SU-DHL-6 (cell line): ENCODE results near the gene FBLN7.
"Not testable (repeated sequence)": the region's sequence is repeated elsewhere in the genome, so short reads cannot be mapped to it uniquely, and the experiment has no call there.

Experiments
- H2AFZ ChIP-seq: fragments of 200-600 bp; sonication (generic); 2 replicates; pipeline ENCODE4 v1.6.1; 2014; ENCODE audit warnings: low read depth, mild to moderate bottlenecking, moderate library complexity, mixed read lengths, antibody characterized with exemption, low read length; ENCODE audit not compliant: severe bottlenecking
- H3F3A ChIP-seq: fragments of 200-600 bp; shearing (Covaris generic); 2 replicates; pipeline ENCODE4 v1.6.0; 2016; ENCODE audit warnings: antibody characterized with exemption, mild to moderate bottlenecking; ENCODE audit not compliant: insufficient read depth
- H3K27ac ChIP-seq: fragments of 200-600 bp; sonication (generic); 2 replicates; pipeline ENCODE4 v1.5.1; 2016; ENCODE audit warnings: low read depth, mild to moderate bottlenecking, low read length, moderate library complexity, mixed read lengths
- H3K27me3 ChIP-seq: fragments of 200-600 bp; sonication (generic), shearing (Covaris generic); 2 replicates; pipeline ENCODE4 v1.6.0; 2014; ENCODE audit warnings: mild to moderate bottlenecking, low read length
- H3K36me3 ChIP-seq: fragments of 200-600 bp; sonication (generic); 2 replicates; pipeline ENCODE4 v1.6.1; 2014; ENCODE audit warnings: mild to moderate bottlenecking, low read length, mixed read lengths
- H3K4me2 ChIP-seq: fragments of 300-600, 200-600 bp; shearing (Covaris generic), sonication (generic); 2 replicates; pipeline ENCODE4 v1.6.0; 2014; ENCODE audit warnings: low read length, low read depth, mild to moderate bottlenecking; ENCODE audit not compliant: poor library complexity, severe bottlenecking
- H3K4me3 ChIP-seq: fragments of 200-600 bp; sonication (generic); 2 replicates; pipeline ENCODE4 v1.5.1; 2014; ENCODE audit warnings: antibody characterized with exemption, low read length, mild to moderate bottlenecking, mixed read lengths; ENCODE audit not compliant: insufficient read depth, poor library complexity, severe bottlenecking
- H3K79me2 ChIP-seq: fragments of 200-600 bp; sonication (generic); 2 replicates; pipeline ENCODE4 v1.6.1; 2014; ENCODE audit warnings: mild to moderate bottlenecking, low read length, moderate library complexity; ENCODE audit not compliant: insufficient read depth
- H3K9ac ChIP-seq: fragments of 200-600 bp; sonication (generic); 2 replicates; pipeline ENCODE4 v1.7.0; 2014; ENCODE audit warnings: mild to moderate bottlenecking, low read length
- H3K9me2 ChIP-seq: fragments of 200-600 bp; sonication (generic); replicated peaks from 2 replicates; pipeline ENCODE4 v1.6.1; 2014; ENCODE audit warnings: low read length; ENCODE audit not compliant: insufficient read depth
- H3K9me3 ChIP-seq: fragments of 200-600 bp; sonication (generic); 2 replicates; pipeline ENCODE4 v1.6.1; 2014; ENCODE audit warnings: low read length, mixed read lengths; ENCODE audit not compliant: insufficient read depth
- H4K20me1 ChIP-seq: fragments of 200-600 bp; sonication (generic); 2 replicates; pipeline ENCODE4 v1.6.1; 2014; ENCODE audit warnings: low read depth, mild to moderate bottlenecking, antibody characterized with exemption, low read length, moderate library complexity, mixed read lengths
- EZH2phosphoT487 ChIP-seq: fragments of 200-600 bp; sonication (generic), shearing (Covaris generic); conservative IDR thresholded peaks from 2 replicates; pipeline ENCODE4 v1.6.1; 2018; ENCODE audit warnings: mild to moderate bottlenecking, antibody characterized with exemption, low read length, moderate library complexity, mixed read lengths
- TF ChIP-seq, protein P1 (sequence below): fragments of 200-600 bp; sonication (generic); IDR thresholded peaks from one replicate; pipeline ENCODE4 v1.5.1; 2017; ENCODE audit warnings: antibody characterized with exemption, mild to moderate bottlenecking, low read length, moderate library complexity; ENCODE audit not compliant: insufficient read depth, poor library complexity, severe bottlenecking

Gene FBLN7

DNA sequence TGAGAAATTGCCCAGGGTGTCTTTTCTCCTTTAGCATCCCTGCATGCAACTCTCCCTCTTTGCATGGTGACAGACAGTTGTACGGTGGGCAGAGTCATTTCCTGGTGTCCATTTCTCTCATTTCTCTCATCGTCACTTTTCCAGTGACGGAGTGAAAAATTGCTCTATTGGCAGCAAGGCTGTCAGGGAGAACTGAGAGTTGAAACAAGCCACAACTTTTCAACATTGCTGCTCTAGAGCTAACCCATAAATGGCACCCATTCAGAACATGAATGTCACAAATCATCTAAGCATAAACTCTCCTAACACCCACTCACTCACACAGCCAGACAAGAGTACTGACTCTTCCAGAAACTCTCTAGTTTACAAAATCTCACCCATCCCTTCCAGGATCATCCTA, 61.0 kb downstream of the FBLN7 start:
- Histone ChIP-seq H3K9ac (no peak overlapping the region), H3K36me3 (no peaks in the 10 kb centered on the region), H3K4me2 (no peak overlapping the region), H3F3A (no peaks in the 10 kb centered on the region), H3K79me2 (no peaks in the 10 kb centered on the region), H3K27ac (no peak overlapping the region), H3K9me2 (no peaks in the 10 kb centered on the region), H2AFZ (no peak overlapping the region), H3K9me3 (peaks cover 15% of the 10 kb centered on the region; the same call in 1 of the 2 replicates), H4K20me1 (no peaks in the 10 kb centered on the region), H3K4me3 (no peak overlapping the region), H3K27me3 (no peaks in the 10 kb centered on the region)
- no peak for TF ChIP-seq EZH2phosphoT487
- TF ChIP-seq, protein P1, sequence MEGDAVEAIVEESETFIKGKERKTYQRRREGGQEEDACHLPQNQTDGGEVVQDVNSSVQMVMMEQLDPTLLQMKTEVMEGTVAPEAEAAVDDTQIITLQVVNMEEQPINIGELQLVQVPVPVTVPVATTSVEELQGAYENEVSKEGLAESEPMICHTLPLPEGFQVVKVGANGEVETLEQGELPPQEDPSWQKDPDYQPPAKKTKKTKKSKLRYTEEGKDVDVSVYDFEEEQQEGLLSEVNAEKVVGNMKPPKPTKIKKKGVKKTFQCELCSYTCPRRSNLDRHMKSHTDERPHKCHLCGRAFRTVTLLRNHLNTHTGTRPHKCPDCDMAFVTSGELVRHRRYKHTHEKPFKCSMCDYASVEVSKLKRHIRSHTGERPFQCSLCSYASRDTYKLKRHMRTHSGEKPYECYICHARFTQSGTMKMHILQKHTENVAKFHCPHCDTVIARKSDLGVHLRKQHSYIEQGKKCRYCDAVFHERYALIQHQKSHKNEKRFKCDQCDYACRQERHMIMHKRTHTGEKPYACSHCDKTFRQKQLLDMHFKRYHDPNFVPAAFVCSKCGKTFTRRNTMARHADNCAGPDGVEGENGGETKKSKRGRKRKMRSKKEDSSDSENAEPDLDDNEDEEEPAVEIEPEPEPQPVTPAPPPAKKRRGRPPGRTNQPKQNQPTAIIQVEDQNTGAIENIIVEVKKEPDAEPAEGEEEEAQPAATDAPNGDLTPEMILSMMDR, result no peak

DNA sequence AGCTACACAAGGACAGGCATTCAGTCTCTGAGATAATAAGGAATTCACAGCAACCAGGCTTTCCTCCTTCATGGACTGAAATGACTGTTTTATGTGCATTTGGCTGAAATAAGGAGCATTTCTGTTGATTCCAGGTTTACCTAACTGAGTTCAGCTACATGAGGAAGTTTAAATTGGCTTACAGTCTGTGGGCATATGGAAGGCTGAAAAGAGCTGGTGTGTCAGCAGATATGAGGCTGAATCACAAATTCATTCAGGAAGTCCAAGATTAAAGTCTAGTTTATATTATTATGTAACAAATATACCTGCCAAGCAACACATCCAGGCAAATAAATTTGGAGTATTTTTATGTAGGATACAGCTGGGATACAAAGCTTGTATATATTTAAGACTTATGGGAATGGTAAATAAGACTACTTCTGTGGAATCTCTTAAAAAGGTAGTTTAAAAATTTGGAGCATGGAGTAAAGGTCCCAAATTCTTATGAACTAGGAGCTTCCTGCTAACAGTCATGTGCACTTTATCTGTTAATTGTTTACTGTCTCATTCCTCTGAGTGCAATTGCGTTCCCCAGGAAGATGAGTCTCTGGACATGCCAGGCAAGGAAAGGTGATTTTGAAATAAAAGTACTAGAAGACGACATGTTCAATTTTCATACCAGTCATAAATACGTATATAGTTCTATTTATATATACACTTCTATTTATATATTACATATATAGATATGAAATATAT, 63.7 kb downstream of the FBLN7 start:
- no peak overlapping the region for H3K27ac ChIP-seq
- H2AFZ ChIP-seq, result no peak overlapping the region
- H3K4me2 ChIP-seq, result no peak overlapping the region
- no peak overlapping the region for H3K4me3 ChIP-seq
- no peak overlapping the region for H3K9ac ChIP-seq
- no peaks in the 10 kb centered on the region for H3K79me2 ChIP-seq
- no peaks in the 10 kb centered on the region for H3K27me3 ChIP-seq
- no peaks in the 10 kb centered on the region for H4K20me1 ChIP-seq
- H3F3A ChIP-seq, result no peaks in the 10 kb centered on the region
- no peaks in the 10 kb centered on the region for H3K36me3 ChIP-seq
- H3K9me3 ChIP-seq, result peaks cover 20% of the 10 kb centered on the region; the same call in 1 of the 2 replicates
- no peaks in the 10 kb centered on the region for H3K9me2 ChIP-seq
- TF ChIP-seq EZH2phosphoT487, result no peak
- TF ChIP-seq, protein P1, result no peak

DNA sequence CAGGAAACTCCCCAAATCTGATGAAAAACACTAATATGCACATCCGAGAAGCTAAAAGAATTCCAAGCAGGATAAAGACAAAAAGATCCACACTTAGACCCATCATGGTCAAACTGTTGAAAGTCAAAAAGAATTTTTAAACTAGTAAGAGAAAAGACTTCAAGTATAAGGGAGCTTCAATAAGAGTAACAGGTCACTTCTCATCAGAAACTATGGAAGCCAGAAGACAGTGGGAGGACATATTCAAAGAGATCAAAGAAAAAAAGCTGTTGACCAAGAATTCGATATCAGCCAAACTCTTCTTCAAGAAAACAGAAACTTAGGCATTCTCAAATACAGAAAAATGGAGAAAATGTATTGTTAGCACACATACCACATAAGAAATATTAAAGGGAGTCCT, 66.2 kb downstream of the FBLN7 start:
- H3K36me3 ChIP-seq, result no peaks in the 10 kb centered on the region
- peaks cover 20% of the 10 kb centered on the region; the same call in 1 of the 2 replicates for H3K9me3 ChIP-seq
- H2AFZ ChIP-seq, result no peak overlapping the region
- H3K9ac ChIP-seq, result no peak overlapping the region
- no peaks in the 10 kb centered on the region for H3K9me2 ChIP-seq
- no peaks in the 10 kb centered on the region for H3K79me2 ChIP-seq
- no peak overlapping the region for H3K27ac ChIP-seq
- no peaks in the 10 kb centered on the region for H3F3A ChIP-seq
- H3K4me3 ChIP-seq, result no peak overlapping the region
- no peak for TF ChIP-seq EZH2phosphoT487
- TF ChIP-seq, protein P1, result no peak
- H3K4me2 ChIP-seq, result no peak overlapping the region
- no peaks in the 10 kb centered on the region for H3K27me3 ChIP-seq
- no peaks in the 10 kb centered on the region for H4K20me1 ChIP-seq

DNA sequence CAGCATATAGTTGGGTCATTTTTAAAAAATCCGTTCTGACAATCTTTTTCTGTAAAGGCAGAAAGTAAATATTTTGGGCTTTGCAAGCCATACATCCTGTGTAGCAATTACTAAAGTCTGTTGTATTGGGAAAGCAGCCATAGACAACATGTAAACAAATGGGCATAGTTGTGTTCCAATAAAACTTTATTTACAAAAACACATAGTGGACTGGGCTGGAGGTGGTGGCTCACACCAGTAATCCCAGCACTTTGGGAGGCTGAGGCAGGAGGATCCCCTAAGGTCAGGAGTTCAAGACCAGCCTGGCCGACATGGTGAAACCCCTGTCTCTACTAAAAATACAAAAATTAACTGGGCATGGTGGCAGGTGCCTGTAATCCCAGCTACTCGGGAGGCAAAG, 69.7 kb downstream of the FBLN7 start:
- H3F3A ChIP-seq, H4K20me1 ChIP-seq, H3K9me2 ChIP-seq, H3K4me2 ChIP-seq, H3K36me3 ChIP-seq, H3K9ac ChIP-seq, H3K4me3 ChIP-seq, H3K27me3 ChIP-seq, H3K27ac ChIP-seq, H3K79me2 ChIP-seq, H2AFZ ChIP-seq: not testable (repeated sequence)
- peaks cover 13% of the 10 kb centered on the region; the same call in 1 of the 2 replicates for H3K9me3 ChIP-seq
